ENCODE measurements around the gene KCNT1.

The KCNT1 gene

DNA sequence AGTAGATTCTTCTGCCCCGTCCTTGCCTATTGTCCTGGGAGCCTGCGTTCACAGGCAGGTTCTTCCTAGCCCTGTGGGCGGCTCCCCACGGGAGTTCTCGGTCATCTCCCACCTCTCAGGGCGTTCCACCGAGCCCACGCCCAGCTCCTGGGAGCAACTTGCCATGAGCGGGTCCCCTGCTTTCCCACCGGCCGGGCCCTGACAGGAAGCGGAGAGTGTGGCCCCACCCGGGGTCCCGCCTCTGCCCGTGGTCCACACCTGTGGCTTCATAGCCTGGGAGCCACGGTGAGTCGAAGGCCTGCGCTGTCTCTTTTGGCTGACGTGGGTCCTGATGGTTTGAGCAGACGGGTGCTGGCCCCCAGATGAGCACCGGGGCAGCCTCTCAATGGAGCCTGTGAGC, 43.2 kb downstream of the KCNT1 start:
- H3K27me3 ChIP-seq (ENCODE audit: control insufficient read depth, insufficient read depth, low read length): no peaks in the 10 kb centered on the region

GRCh38 chr9:135745686-135746324, 43.8 kb downstream of the KCNT1 start:
- no peaks in the 10 kb centered on the region for H3K36me3 ChIP-seq (ENCODE audit: control insufficient read depth, insufficient read depth, low read length)
- no peaks in the 10 kb centered on the region for H3K27me3 ChIP-seq (ENCODE audit: control insufficient read depth, insufficient read depth, low read length)
- H3K4me1 ChIP-seq (ENCODE audit: control insufficient read depth, insufficient read depth, low read length): no peaks in the 10 kb centered on the region
- no peak overlapping the region for H3K4me3 ChIP-seq (ENCODE audit: low read depth, low read length)
- no peak overlapping the region for H3K9ac ChIP-seq (ENCODE audit: low read depth, low read length)
- no peaks in the 10 kb centered on the region for H3K9me3 ChIP-seq (ENCODE audit: control insufficient read depth, insufficient read depth, low read length)

More for the DNA sequence above, 43.2 kb downstream of the KCNT1 start:
- no peak overlapping the region for H3K9ac ChIP-seq (ENCODE audit: low read depth, low read length)
- H3K36me3 ChIP-seq (ENCODE audit: control insufficient read depth, insufficient read depth, low read length): no peaks in the 10 kb centered on the region
- H3K9me3 ChIP-seq (ENCODE audit: control insufficient read depth, insufficient read depth, low read length): no peaks in the 10 kb centered on the region
- H3K4me3 ChIP-seq (ENCODE audit: low read depth, low read length): no peak overlapping the region
- no peaks in the 10 kb centered on the region for H3K4me1 ChIP-seq (ENCODE audit: control insufficient read depth, insufficient read depth, low read length)

- Histone ChIP-seq H3K36me3 (ENCODE audit: control insufficient read depth, insufficient read depth, low read length) (no peaks in the 10 kb centered on the region), H3K4me3 (ENCODE audit: low read depth, low read length) (no peak overlapping the region), H3K9me3 (ENCODE audit: control insufficient read depth, insufficient read depth, low read length) (no peaks in the 10 kb centered on the region), H3K9ac (ENCODE audit: low read depth, low read length) (no peak overlapping the region), H3K27me3 (ENCODE audit: control insufficient read depth, insufficient read depth, low read length) (no peaks in the 10 kb centered on the region), H3K4me1 (ENCODE audit: control insufficient read depth, insufficient read depth, low read length) (no peaks in the 10 kb centered on the region)
These were observed 44.6 kb downstream of the KCNT1 start for GRCh38 chr9:135746565-135746964.

DNA sequence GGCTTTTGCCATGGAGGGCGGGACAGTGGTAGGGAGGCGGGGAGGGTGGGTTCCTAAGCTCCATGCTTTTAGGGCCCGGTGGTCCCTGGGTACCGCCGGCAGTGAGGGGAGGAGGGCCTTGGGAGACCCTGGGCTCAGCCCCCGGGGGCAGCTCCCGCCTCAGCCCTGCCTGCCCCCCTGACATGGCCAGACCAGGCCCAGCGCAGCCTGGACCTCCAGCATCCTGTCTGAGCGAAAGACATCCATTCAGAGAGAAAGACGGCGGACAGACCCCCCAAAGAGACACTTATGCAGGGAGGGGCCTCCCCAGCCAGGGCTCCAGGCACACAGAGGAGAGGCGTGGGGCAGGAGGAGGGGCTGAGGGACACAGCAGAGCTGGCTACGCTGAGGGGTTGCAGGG, 45.3 kb downstream of the KCNT1 start:
- Histone ChIP-seq H3K4me3 (ENCODE audit: low read depth, low read length) (no peak overlapping the region), H3K9me3 (ENCODE audit: control insufficient read depth, insufficient read depth, low read length) (no peaks in the 10 kb centered on the region), H3K27me3 (ENCODE audit: control insufficient read depth, insufficient read depth, low read length) (no peaks in the 10 kb centered on the region), H3K9ac (ENCODE audit: low read depth, low read length) (no peak overlapping the region), H3K36me3 (ENCODE audit: control insufficient read depth, insufficient read depth, low read length) (no peaks in the 10 kb centered on the region), H3K4me1 (ENCODE audit: control insufficient read depth, insufficient read depth, low read length) (no peaks in the 10 kb centered on the region)

- H3K9ac ChIP-seq (ENCODE audit: low read depth, low read length): no peak overlapping the region
- no peaks in the 10 kb centered on the region for H3K9me3 ChIP-seq (ENCODE audit: control insufficient read depth, insufficient read depth, low read length)
- no peaks in the 10 kb centered on the region for H3K27me3 ChIP-seq (ENCODE audit: control insufficient read depth, insufficient read depth, low read length)
- no peak overlapping the region for H3K4me3 ChIP-seq (ENCODE audit: low read depth, low read length)
- H3K4me1 ChIP-seq (ENCODE audit: control insufficient read depth, insufficient read depth, low read length): no peaks in the 10 kb centered on the region
- H3K36me3 ChIP-seq (ENCODE audit: control insufficient read depth, insufficient read depth, low read length): no peaks in the 10 kb centered on the region
These were observed 46.7 kb downstream of the KCNT1 start for GRCh38 chr9:135748676-135749075.

- Histone ChIP-seq H3K4me1 (ENCODE audit: control insufficient read depth, insufficient read depth, low read length) (no peaks in the 10 kb centered on the region), H3K4me3 (ENCODE audit: low read depth, low read length) (no peak overlapping the region), H3K9ac (ENCODE audit: low read depth, low read length) (no peak overlapping the region), H3K36me3 (ENCODE audit: control insufficient read depth, insufficient read depth, low read length) (no peaks in the 10 kb centered on the region), H3K27me3 (ENCODE audit: control insufficient read depth, insufficient read depth, low read length) (no peaks in the 10 kb centered on the region), H3K9me3 (ENCODE audit: control insufficient read depth, insufficient read depth, low read length) (no peaks in the 10 kb centered on the region)
These were observed 47.4 kb downstream of the KCNT1 start for GRCh38 chr9:135749171-135750045.

DNA sequence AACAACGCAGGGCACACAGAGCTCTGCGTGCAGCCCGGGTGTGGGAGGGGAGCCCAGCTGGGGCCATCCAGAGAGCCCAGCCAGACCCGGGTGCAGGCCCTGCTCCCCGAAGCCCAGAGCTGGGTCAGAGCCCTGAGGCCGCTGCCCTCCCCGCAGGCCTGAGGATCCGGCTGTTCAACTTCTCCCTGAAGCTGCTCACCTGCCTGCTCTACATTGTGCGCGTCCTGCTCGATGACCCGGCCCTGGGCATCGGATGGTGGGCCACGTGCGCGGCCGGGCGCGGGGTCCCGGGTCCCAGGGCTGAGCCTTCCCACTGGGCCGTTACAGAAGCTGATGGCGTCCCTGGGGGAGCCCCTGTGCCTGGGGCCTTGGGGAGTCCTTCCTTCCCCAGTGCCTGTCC, 48.8 kb downstream of the KCNT1 start:
- Histone ChIP-seq H3K4me1 (ENCODE audit: control insufficient read depth, insufficient read depth, low read length) (no peaks in the 10 kb centered on the region), H3K36me3 (ENCODE audit: control insufficient read depth, insufficient read depth, low read length) (no peaks in the 10 kb centered on the region), H3K9ac (ENCODE audit: low read depth, low read length) (no peak overlapping the region), H3K9me3 (ENCODE audit: control insufficient read depth, insufficient read depth, low read length) (no peaks in the 10 kb centered on the region), H3K27me3 (ENCODE audit: control insufficient read depth, insufficient read depth, low read length) (no peaks in the 10 kb centered on the region), H3K4me3 (ENCODE audit: low read depth, low read length) (no peak overlapping the region)

- no peaks in the 10 kb centered on the region for H3K36me3 ChIP-seq (ENCODE audit: control insufficient read depth, insufficient read depth, low read length)
- no peak overlapping the region for H3K9ac ChIP-seq (ENCODE audit: low read depth, low read length)
- H3K9me3 ChIP-seq (ENCODE audit: control insufficient read depth, insufficient read depth, low read length): no peaks in the 10 kb centered on the region
- H3K4me1 ChIP-seq (ENCODE audit: control insufficient read depth, insufficient read depth, low read length): no peaks in the 10 kb centered on the region
- no peak overlapping the region for H3K4me3 ChIP-seq (ENCODE audit: low read depth, low read length)
- no peaks in the 10 kb centered on the region for H3K27me3 ChIP-seq (ENCODE audit: control insufficient read depth, insufficient read depth, low read length)
These were observed 49.5 kb downstream of the KCNT1 start for GRCh38 chr9:135751501-135751900.

DNA sequence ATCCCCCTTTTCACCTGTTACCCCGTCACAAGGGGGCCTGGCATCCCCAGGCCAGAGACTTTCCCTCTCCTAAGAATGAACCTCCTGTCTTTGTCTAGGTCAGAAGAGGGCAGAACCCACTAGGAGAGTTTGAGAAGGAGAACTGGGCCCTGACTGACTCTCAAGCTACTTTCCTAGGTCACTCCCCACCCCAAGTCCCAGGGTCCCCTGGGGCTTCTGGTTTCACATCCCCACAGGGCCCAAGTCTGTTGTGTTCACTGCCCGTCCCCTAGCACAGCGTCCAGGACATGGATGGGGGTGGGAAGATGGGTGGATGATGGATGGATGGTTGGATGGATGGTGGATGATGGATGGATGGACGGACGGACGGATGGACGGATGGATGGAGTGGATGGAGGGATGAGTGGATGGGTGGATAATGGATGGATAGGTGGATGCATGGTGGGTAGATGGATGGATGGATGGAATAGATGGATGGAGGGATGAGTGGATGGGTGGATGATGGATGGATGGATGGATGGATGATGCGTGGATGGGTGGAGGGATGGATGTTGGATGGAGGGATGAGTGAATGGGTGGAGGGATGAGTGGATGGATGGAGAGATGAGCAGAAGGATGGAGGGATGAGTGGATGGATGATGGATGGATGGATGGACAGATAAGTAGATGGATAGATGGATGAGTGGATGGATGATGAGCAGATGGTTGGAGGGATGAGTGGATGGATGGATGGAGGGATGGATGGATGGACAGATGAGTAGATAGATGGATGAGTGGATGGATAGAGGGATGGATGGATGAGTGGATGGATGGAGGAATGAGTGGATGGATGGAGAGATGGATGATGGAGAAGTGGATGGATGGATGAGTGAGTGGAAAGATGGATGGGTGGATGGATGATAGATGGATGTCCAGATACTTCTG, 50.6 kb downstream of the KCNT1 start:
- H3K4me3 ChIP-seq (ENCODE audit: low read depth, low read length): no peak overlapping the region
- H3K9ac ChIP-seq (ENCODE audit: low read depth, low read length): no peak overlapping the region
- no peaks in the 10 kb centered on the region for H3K36me3 ChIP-seq (ENCODE audit: control insufficient read depth, insufficient read depth, low read length)
- H3K4me1 ChIP-seq (ENCODE audit: control insufficient read depth, insufficient read depth, low read length): no peaks in the 10 kb centered on the region
- H3K27me3 ChIP-seq (ENCODE audit: control insufficient read depth, insufficient read depth, low read length): no peaks in the 10 kb centered on the region
- no peaks in the 10 kb centered on the region for H3K9me3 ChIP-seq (ENCODE audit: control insufficient read depth, insufficient read depth, low read length)

GRCh38 chr9:135753391-135754105, 51.6 kb downstream of the KCNT1 start:
- Histone ChIP-seq H3K4me3 (ENCODE audit: low read depth, low read length) (no peak overlapping the region), H3K27me3 (ENCODE audit: control insufficient read depth, insufficient read depth, low read length) (no peaks in the 10 kb centered on the region), H3K4me1 (ENCODE audit: control insufficient read depth, insufficient read depth, low read length) (no peaks in the 10 kb centered on the region)

DNA sequence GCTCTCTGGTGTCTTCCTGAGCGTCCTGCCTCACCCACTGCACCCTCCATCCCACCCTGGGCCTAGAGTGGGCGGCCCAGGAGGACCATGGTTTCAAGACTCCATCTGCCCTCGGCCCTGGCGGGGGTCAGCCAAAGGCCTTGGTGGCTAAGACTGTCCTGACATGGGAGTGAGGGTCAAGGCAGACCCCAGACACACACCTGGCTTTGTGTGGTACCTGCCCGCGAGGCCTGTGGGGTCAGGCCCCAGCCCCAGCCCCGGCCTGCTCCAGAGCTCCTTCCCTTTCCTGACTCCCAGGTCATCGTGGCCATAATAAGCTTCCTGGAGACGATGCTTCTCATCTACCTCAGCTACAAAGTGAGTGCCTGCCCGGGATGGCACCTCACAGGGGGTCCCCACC, 54.6 kb downstream of the KCNT1 start:
- H3K9ac ChIP-seq (ENCODE audit: low read depth, low read length): no peak overlapping the region
- H3K9me3 ChIP-seq (ENCODE audit: control insufficient read depth, insufficient read depth, low read length): no peaks in the 10 kb centered on the region
- H3K36me3 ChIP-seq (ENCODE audit: control insufficient read depth, insufficient read depth, low read length): no peaks in the 10 kb centered on the region
- H3K4me3 ChIP-seq (ENCODE audit: low read depth, low read length): no peak overlapping the region
- H3K4me1 ChIP-seq (ENCODE audit: control insufficient read depth, insufficient read depth, low read length): no peaks in the 10 kb centered on the region
- H3K27me3 ChIP-seq (ENCODE audit: control insufficient read depth, insufficient read depth, low read length): no peaks in the 10 kb centered on the region

More at GRCh38 chr9:135753391-135754105, 51.6 kb downstream of the KCNT1 start:
- no peak overlapping the region for H3K9ac ChIP-seq (ENCODE audit: low read depth, low read length)
- H3K36me3 ChIP-seq (ENCODE audit: control insufficient read depth, insufficient read depth, low read length): no peaks in the 10 kb centered on the region
- no peaks in the 10 kb centered on the region for H3K9me3 ChIP-seq (ENCODE audit: control insufficient read depth, insufficient read depth, low read length)
